HepG2 (cell line): ENCODE measurements around the gene NOTCH2.

Experiments
- AGO2 ChIP-seq: fragments of 200-400 bp; formaldehyde crosslinking; optimal IDR thresholded peaks from 2 replicates; pipeline ENCODE3; 2017; ENCODE audit warnings: mild to moderate bottlenecking, low read depth, low read length, moderate library complexity
- BRCA1 ChIP-seq: sonication (generic); formaldehyde crosslinking; IDR thresholded peaks from 2 replicates; pipeline ENCODE4 v1.4.0; 2020; ENCODE audit warnings: missing genetic modification reagents
- FOXM1 ChIP-seq: sonication (generic); formaldehyde crosslinking; IDR thresholded peaks from 2 replicates; pipeline ENCODE4 v1.5.0; 2020; ENCODE audit warnings: missing genetic modification reagents
- KLF13 ChIP-seq: sonication (generic); formaldehyde crosslinking; IDR thresholded peaks from 2 replicates; pipeline ENCODE4 v1.4.0; 2020; ENCODE audit warnings: mild to moderate bottlenecking, missing genetic modification reagents
- NFE2 ChIP-seq: sonication (generic); formaldehyde crosslinking; IDR thresholded peaks from 2 replicates; pipeline ENCODE4 v1.4.0; 2020; ENCODE audit warnings: missing genetic modification reagents
- PHF8 ChIP-seq: sonication (generic); formaldehyde crosslinking; IDR thresholded peaks from 2 replicates; pipeline ENCODE4 v1.5.0; 2020; ENCODE audit warnings: missing genetic modification reagents
- POLR2AphosphoS5 ChIP-seq: IDR thresholded peaks from 2 replicates; pipeline ENCODE4 v1.6.1; 2012; ENCODE audit warnings: low read depth, low read length
- PRDM15 ChIP-seq: sonication (generic); formaldehyde crosslinking; IDR thresholded peaks from 2 replicates; pipeline ENCODE4 v1.4.0; 2020; ENCODE audit warnings: missing genetic modification reagents
- PRMT3 ChIP-seq: sonication (generic); formaldehyde crosslinking; IDR thresholded peaks from 2 replicates; pipeline ENCODE4 v1.8.1; 2022; ENCODE audit warnings: low read depth, mild to moderate bottlenecking, moderate library complexity, missing genetic modification reagents, borderline replicate concordance
- SMARCC2 ChIP-seq: fragments of 450-650 bp; IDR thresholded peaks from 2 replicates; pipeline ENCODE4 v1.6.1; 2017; ENCODE audit warnings: antibody characterized with exemption, mild to moderate bottlenecking
- TF ChIP-seq, protein P1 (sequence below): sonication (generic); formaldehyde crosslinking; conservative IDR thresholded peaks from 2 replicates; pipeline ENCODE4 v1.8.1; 2023; ENCODE audit warnings: missing genetic modification reagents
- TF ChIP-seq, protein P2 (sequence below): sonication (generic); formaldehyde crosslinking; IDR thresholded peaks from 2 replicates; pipeline ENCODE4 v1.5.0; 2020; ENCODE audit warnings: mild to moderate bottlenecking, missing genetic modification reagents, moderate library complexity

DNA sequence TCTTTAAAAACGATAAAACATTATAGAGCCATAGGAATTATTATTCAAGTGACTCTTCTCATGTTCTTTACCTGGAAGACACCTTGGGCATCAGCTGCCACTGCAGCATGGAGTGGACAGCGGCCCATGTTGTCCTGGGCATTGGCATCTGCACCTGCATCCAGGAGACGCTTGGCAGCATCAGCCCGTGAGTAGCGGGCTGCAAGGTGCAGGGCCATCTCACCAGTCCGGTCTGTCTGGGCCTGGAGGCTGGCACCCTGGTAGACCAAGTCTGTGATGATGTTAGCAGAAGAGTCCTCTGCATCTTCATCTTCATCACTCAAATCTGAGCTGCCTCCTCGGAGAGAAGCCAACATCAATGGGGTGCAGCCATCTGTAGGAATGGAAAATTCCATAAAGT is 150.2 kb downstream of the NOTCH2 start:
- TF ChIP-seq, protein P1, sequence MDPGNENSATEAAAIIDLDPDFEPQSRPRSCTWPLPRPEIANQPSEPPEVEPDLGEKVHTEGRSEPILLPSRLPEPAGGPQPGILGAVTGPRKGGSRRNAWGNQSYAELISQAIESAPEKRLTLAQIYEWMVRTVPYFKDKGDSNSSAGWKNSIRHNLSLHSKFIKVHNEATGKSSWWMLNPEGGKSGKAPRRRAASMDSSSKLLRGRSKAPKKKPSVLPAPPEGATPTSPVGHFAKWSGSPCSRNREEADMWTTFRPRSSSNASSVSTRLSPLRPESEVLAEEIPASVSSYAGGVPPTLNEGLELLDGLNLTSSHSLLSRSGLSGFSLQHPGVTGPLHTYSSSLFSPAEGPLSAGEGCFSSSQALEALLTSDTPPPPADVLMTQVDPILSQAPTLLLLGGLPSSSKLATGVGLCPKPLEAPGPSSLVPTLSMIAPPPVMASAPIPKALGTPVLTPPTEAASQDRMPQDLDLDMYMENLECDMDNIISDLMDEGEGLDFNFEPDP (CRISPR knock-in tag), result no peak
- no peak for TF ChIP-seq AGO2
- no peak for TF ChIP-seq FOXM1
- no peak for TF ChIP-seq BRCA1 (CRISPR knock-in tag)
- TF ChIP-seq POLR2AphosphoS5, result no peak
- TF ChIP-seq, protein P2, sequence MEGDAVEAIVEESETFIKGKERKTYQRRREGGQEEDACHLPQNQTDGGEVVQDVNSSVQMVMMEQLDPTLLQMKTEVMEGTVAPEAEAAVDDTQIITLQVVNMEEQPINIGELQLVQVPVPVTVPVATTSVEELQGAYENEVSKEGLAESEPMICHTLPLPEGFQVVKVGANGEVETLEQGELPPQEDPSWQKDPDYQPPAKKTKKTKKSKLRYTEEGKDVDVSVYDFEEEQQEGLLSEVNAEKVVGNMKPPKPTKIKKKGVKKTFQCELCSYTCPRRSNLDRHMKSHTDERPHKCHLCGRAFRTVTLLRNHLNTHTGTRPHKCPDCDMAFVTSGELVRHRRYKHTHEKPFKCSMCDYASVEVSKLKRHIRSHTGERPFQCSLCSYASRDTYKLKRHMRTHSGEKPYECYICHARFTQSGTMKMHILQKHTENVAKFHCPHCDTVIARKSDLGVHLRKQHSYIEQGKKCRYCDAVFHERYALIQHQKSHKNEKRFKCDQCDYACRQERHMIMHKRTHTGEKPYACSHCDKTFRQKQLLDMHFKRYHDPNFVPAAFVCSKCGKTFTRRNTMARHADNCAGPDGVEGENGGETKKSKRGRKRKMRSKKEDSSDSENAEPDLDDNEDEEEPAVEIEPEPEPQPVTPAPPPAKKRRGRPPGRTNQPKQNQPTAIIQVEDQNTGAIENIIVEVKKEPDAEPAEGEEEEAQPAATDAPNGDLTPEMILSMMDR (CRISPR knock-in tag), result no peak
- TF ChIP-seq SMARCC2, result no peak
- no peak for TF ChIP-seq PHF8 (CRISPR knock-in tag)
- TF ChIP-seq PRDM15 (CRISPR knock-in tag), result no peak
- TF ChIP-seq NFE2 (CRISPR knock-in tag), result no peak
- TF ChIP-seq KLF13 (CRISPR knock-in tag), result no peak
- no peak for TF ChIP-seq PRMT3 (CRISPR knock-in tag)
